ENCODE results near the gene CLEC20A.

The CLEC20A gene

GRCh38 chr1:178487070-178487615 is 9.6 kb downstream of the CLEC20A start:
- H3K9me3 Mint-ChIP-seq = no peaks in the 10 kb centered on the region
- H3K4me3 Mint-ChIP-seq = no peak overlapping the region
- H3K27ac Mint-ChIP-seq = no peak overlapping the region

GRCh38 chr1:178486100-178487069 is 10.4 kb downstream of the CLEC20A start:
- CTCF ChIA-PET = interaction anchor here (2.2 kb wide), 1 partner anchor 14 kb away, joined by 4 read pairs; no protein-coding TSS in a partner anchor
- Mint-ChIP-seq H3K36me3 (no peaks in the 10 kb centered on the region), H3K27ac (no peak overlapping the region), H3K9me3 (no peaks in the 10 kb centered on the region), H3K4me3 (no peak overlapping the region), H3K4me1 (no peaks in the 10 kb centered on the region), H3K27me3 (peaks cover 29% of the 10 kb centered on the region)
- no peak for DNase-seq

More at GRCh38 chr1:178487070-178487615, 9.6 kb downstream of the CLEC20A start:
- H3K27me3 Mint-ChIP-seq = peaks cover 29% of the 10 kb centered on the region
- no peak for DNase-seq
- CTCF ChIA-PET = interaction anchor here (2.2 kb wide), 1 partner anchor 13 kb away, joined by 4 read pairs; no protein-coding TSS in a partner anchor
- no peaks in the 10 kb centered on the region for H3K36me3 Mint-ChIP-seq
- H3K4me1 Mint-ChIP-seq = no peaks in the 10 kb centered on the region

GRCh38 chr1:178485541-178485981 is 11.2 kb downstream of the CLEC20A start:
- no peak overlapping the region for H3K4me3 Mint-ChIP-seq
- H3K27me3 Mint-ChIP-seq = peaks cover 29% of the 10 kb centered on the region
- H3K4me1 Mint-ChIP-seq = no peaks in the 10 kb centered on the region
- no peaks in the 10 kb centered on the region for H3K9me3 Mint-ChIP-seq
- no peak for DNase-seq
- H3K36me3 Mint-ChIP-seq = no peaks in the 10 kb centered on the region
- H3K27ac Mint-ChIP-seq = no peak overlapping the region
- CTCF ChIA-PET = interaction anchor here (2.2 kb wide), 1 partner anchor 15 kb away, joined by 4 read pairs; no protein-coding TSS in a partner anchor

- Mint-ChIP-seq H3K4me1 (no peaks in the 10 kb centered on the region), H3K36me3 (no peaks in the 10 kb centered on the region), H3K27ac (no peak overlapping the region), H3K27me3 (peaks cover 29% of the 10 kb centered on the region), H3K9me3 (no peaks in the 10 kb centered on the region), H3K4me3 (no peak overlapping the region)
- CTCF ChIA-PET = no interaction called here
- no peak for DNase-seq
Measured at GRCh38 chr1:178484698-178485225, 12.0 kb downstream of the CLEC20A start.

GRCh38 chr1:178483251-178483957 is 13.4 kb downstream of the CLEC20A start:
- no peak for DNase-seq
- Mint-ChIP-seq H3K4me3 (no peak overlapping the region), H3K27ac (no peak overlapping the region), H3K36me3 (no peaks in the 10 kb centered on the region), H3K27me3 (peaks cover 27% of the 10 kb centered on the region), H3K9me3 (no peaks in the 10 kb centered on the region), H3K4me1 (no peaks in the 10 kb centered on the region)
- CTCF ChIA-PET = no interaction called here

- Mint-ChIP-seq H3K27me3 (no peaks in the 10 kb centered on the region), H3K9me3 (no peaks in the 10 kb centered on the region)
Measured at GRCh38 chr1:178477841-178478240, 18.9 kb downstream of the CLEC20A start.

GRCh38 chr1:178477373-178477772 is 19.4 kb downstream of the CLEC20A start:
- H3K4me3 Mint-ChIP-seq = no peak overlapping the region
- H3K36me3 Mint-ChIP-seq = no peaks in the 10 kb centered on the region
- no peaks in the 10 kb centered on the region for H3K27me3 Mint-ChIP-seq
- no peak for DNase-seq
- H3K27ac Mint-ChIP-seq = no peak overlapping the region
- CTCF ChIA-PET = no interaction called here
- no peaks in the 10 kb centered on the region for H3K9me3 Mint-ChIP-seq
- H3K4me1 Mint-ChIP-seq = no peaks in the 10 kb centered on the region

More at GRCh38 chr1:178477841-178478240, 18.9 kb downstream of the CLEC20A start:
- Mint-ChIP-seq H3K4me1 (no peaks in the 10 kb centered on the region), H3K4me3 (no peak overlapping the region), H3K36me3 (no peaks in the 10 kb centered on the region), H3K27ac (no peak overlapping the region)
- no peak for DNase-seq
- CTCF ChIA-PET = no interaction called here

- no peaks in the 10 kb centered on the region for H3K9me3 Mint-ChIP-seq
- H3K27ac Mint-ChIP-seq = no peak overlapping the region
- H3K36me3 Mint-ChIP-seq = no peaks in the 10 kb centered on the region
- H3K4me3 Mint-ChIP-seq = no peak overlapping the region
- H3K27me3 Mint-ChIP-seq = peaks cover 3% of the 10 kb centered on the region
- DNase-seq = no peak
- H3K4me1 Mint-ChIP-seq = no peaks in the 10 kb centered on the region
- CTCF ChIA-PET = interaction anchor here (0.7 kb wide), 1 partner anchor 51 kb away, joined by 3 read pairs; no protein-coding TSS in a partner anchor
Measured at GRCh38 chr1:178472531-178472930, 24.2 kb downstream of the CLEC20A start.

- CTCF ChIA-PET = no interaction called here
- H3K4me1 Mint-ChIP-seq = no peaks in the 10 kb centered on the region
- H3K4me3 Mint-ChIP-seq = no peak overlapping the region
- no peak overlapping the region for H3K27ac Mint-ChIP-seq
- no peaks in the 10 kb centered on the region for H3K36me3 Mint-ChIP-seq
- no peak for DNase-seq
- no peaks in the 10 kb centered on the region for H3K9me3 Mint-ChIP-seq
- peaks cover 7% of the 10 kb centered on the region for H3K27me3 Mint-ChIP-seq
Measured at GRCh38 chr1:178470411-178470960, 26.3 kb downstream of the CLEC20A start.

GRCh38 chr1:178467837-178468236 is 28.9 kb downstream of the CLEC20A start:
- H3K4me3 Mint-ChIP-seq = no peak overlapping the region
- no peaks in the 10 kb centered on the region for H3K9me3 Mint-ChIP-seq
- H3K36me3 Mint-ChIP-seq = no peaks in the 10 kb centered on the region
- DNase-seq = no peak
- no peak overlapping the region for H3K27ac Mint-ChIP-seq
- H3K4me1 Mint-ChIP-seq = no peaks in the 10 kb centered on the region
- CTCF ChIA-PET = no interaction called here
- H3K27me3 Mint-ChIP-seq = peaks cover 11% of the 10 kb centered on the region

- no peaks in the 10 kb centered on the region for H3K36me3 Mint-ChIP-seq
- DNase-seq = no peak
- H3K9me3 Mint-ChIP-seq = no peaks in the 10 kb centered on the region
- H3K27ac Mint-ChIP-seq = no peak overlapping the region
- H3K27me3 Mint-ChIP-seq = peaks cover 8% of the 10 kb centered on the region
- H3K4me3 Mint-ChIP-seq = no peak overlapping the region
- no peaks in the 10 kb centered on the region for H3K4me1 Mint-ChIP-seq
- CTCF ChIA-PET = interaction anchor here (0.6 kb wide), 1 partner anchor 115 kb away, joined by 3 read pairs; no protein-coding TSS in a partner anchor
Measured at GRCh38 chr1:178465011-178465410, 31.8 kb downstream of the CLEC20A start.

- no peaks in the 10 kb centered on the region for H3K36me3 Mint-ChIP-seq
- H3K4me1 Mint-ChIP-seq = no peaks in the 10 kb centered on the region
- H3K9me3 Mint-ChIP-seq = no peaks in the 10 kb centered on the region
- H3K4me3 Mint-ChIP-seq = no peak overlapping the region
- H3K27me3 Mint-ChIP-seq = peaks cover 8% of the 10 kb centered on the region
- H3K27ac Mint-ChIP-seq = no peak overlapping the region
- CTCF ChIA-PET = interaction anchor here (0.6 kb wide), 1 partner anchor 114 kb away, joined by 3 read pairs; no protein-coding TSS in a partner anchor
- DNase-seq = no peak
Measured at GRCh38 chr1:178464566-178464965, 32.2 kb downstream of the CLEC20A start.

- H3K4me1 Mint-ChIP-seq = no peaks in the 10 kb centered on the region
- peaks cover 8% of the 10 kb centered on the region for H3K27me3 Mint-ChIP-seq
- H3K9me3 Mint-ChIP-seq = no peaks in the 10 kb centered on the region
- CTCF ChIA-PET = no interaction called here
- H3K4me3 Mint-ChIP-seq = no peak overlapping the region
- no peak for DNase-seq
- no peaks in the 10 kb centered on the region for H3K36me3 Mint-ChIP-seq
- H3K27ac Mint-ChIP-seq = no peak overlapping the region
Measured at GRCh38 chr1:178464141-178464540, 32.6 kb downstream of the CLEC20A start.

GRCh38 chr1:178461701-178462100 is 35.1 kb downstream of the CLEC20A start:
- no peak for DNase-seq
- Mint-ChIP-seq H3K4me3 (no peak overlapping the region), H3K27me3 (peaks cover 8% of the 10 kb centered on the region), H3K36me3 (no peaks in the 10 kb centered on the region), H3K27ac (no peak overlapping the region), H3K9me3 (no peaks in the 10 kb centered on the region), H3K4me1 (no peaks in the 10 kb centered on the region)
- CTCF ChIA-PET = no interaction called here
